Smooth muscle cell (in vitro differentiated cells): Measurements from ENCODE around the gene ZSCAN21. TPM values are rescaled to one million over a fixed set of nuclear protein-coding genes. Genes with fewer than 3 reads are reported as not detected.

Source experiments
- DNase-seq: peaks from one replicate; lab custom pipeline; 2025; ENCODE audit not compliant: unreplicated experiment; lab: John Stamatoyannopoulos, UW
- H2AFZ ChIP-seq: fragments of 200-600 bp; sonication (generic); 2 replicates; pipeline ENCODE4 v1.6.0; 2016; ENCODE audit warnings: antibody characterized with exemption, low read depth, mild to moderate bottlenecking
- H3F3A ChIP-seq: fragments of 200-600 bp; sonication (generic); 2 replicates; pipeline ENCODE4 v1.6.0; 2017; ENCODE audit warnings: antibody characterized with exemption, low read depth
- H3K27ac ChIP-seq: fragments of 200-600 bp; sonication (generic); 2 replicates; pipeline ENCODE4 v1.5.1; 2016; ENCODE audit warnings: low read depth, mild to moderate bottlenecking
- H3K27me3 ChIP-seq: fragments of 200-600 bp; sonication (generic); 2 replicates; pipeline ENCODE4 v1.6.1; 2016; ENCODE audit warnings: low read depth, mild to moderate bottlenecking
- H3K36me3 ChIP-seq: fragments of 200-600 bp; sonication (generic); 2 replicates; pipeline ENCODE4 v1.5.1; 2016; ENCODE audit warnings: low read depth
- H3K4me1 ChIP-seq: fragments of 200-600 bp; sonication (generic); 2 replicates; pipeline ENCODE4 v1.5.1; 2016; ENCODE audit warnings: low read depth
- H3K4me2 ChIP-seq: fragments of 200-600 bp; sonication (generic); 2 replicates; pipeline ENCODE4 v1.6.0; 2016; ENCODE audit warnings: mild to moderate bottlenecking
- H3K4me3 ChIP-seq: fragments of 200-600 bp; sonication (generic); 2 replicates; pipeline ENCODE4 v1.5.1; 2016; ENCODE audit warnings: mild to moderate bottlenecking
- H3K79me2 ChIP-seq: fragments of 200-600 bp; sonication (generic); 2 replicates; pipeline ENCODE4 v1.6.0; 2016; ENCODE audit warnings: low read depth, mild to moderate bottlenecking
- H3K9ac ChIP-seq: fragments of 200-600 bp; sonication (generic); 2 replicates; pipeline ENCODE4 v1.6.0; 2016; ENCODE audit warnings: low read depth
- H3K9me3 ChIP-seq: fragments of 200-600 bp; sonication (generic); replicated peaks from 2 replicates; pipeline ENCODE4 v1.5.1; 2016; ENCODE audit warnings: low read depth
- H4K20me1 ChIP-seq: fragments of 200-600 bp; sonication (generic); 2 replicates; pipeline ENCODE4 v1.6.0; 2016; ENCODE audit warnings: low read depth
- CTCF ChIP-seq: fragments of 200-600 bp; sonication (generic); IDR thresholded peaks from 2 replicates; pipeline ENCODE4 v1.5.1; 2017; ENCODE audit warnings: borderline replicate concordance, mild to moderate bottlenecking, antibody characterized with exemption; ENCODE audit not compliant: insufficient read depth, poor library complexity, severe bottlenecking
- WGBS: methylation state at CpG from one replicate; pipeline ENCODE4 v1.1.7; 2016; ENCODE audit warnings: low lambda C conversion rate; 5-methylcytosine and 5-hydroxymethylcytosine counted together
- polyA plus RNA-seq: library from polyadenylated mRNA; unstranded; fragments of >200 nt; fragmentation: Nextera tagmentation; extraction: Ambion mirVana; gene quantifications from 2 replicates; pipeline ENCODE4 v1.2.1, GENCODE V29; 2016
- total RNA-seq: library from RNA; depleted of rRNA; stranded (reverse); fragments of >200 nt; gene quantifications from 2 replicates; pipeline ENCODE4 v1.2.3, GENCODE V29; 2014

The ZSCAN21 gene
- total and polyA plus RNA-seq, 2 experiments from 2014 or later = 11.3 to 15.3 TPM

DNA sequence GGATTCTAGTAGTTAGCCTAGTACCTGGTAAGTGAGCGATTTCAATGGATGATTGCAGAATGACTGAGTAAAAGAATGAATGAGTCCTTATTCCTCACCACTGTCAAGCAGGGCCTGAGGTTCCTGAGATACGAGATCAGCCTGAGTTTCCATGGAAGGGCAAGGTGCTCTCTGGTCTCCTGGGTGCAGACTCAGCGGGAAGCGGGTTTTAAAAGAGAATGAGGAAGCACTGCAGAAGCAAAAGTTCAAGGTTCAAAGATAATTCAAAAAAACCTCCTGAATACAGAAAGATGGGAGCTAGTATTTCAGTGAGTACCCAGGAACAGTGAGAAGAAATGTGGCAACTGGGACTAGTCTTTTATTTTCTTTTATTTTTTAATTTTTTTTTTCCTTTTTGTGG is 27.6 kb downstream of the ZSCAN21 start:
- no peak for TF ChIP-seq CTCF
- no peak overlapping the region for H3K27ac ChIP-seq
- no peak overlapping the region for H3K4me2 ChIP-seq
- H3K27me3 ChIP-seq = no peaks in the 10 kb centered on the region
- H3K79me2 ChIP-seq = peaks cover 72% of the 10 kb centered on the region
- H2AFZ ChIP-seq = no peak overlapping the region
- H3K9me3 ChIP-seq = peaks cover 9% of the 10 kb centered on the region
- 98% methylated on average over 4 of the region's 4 CpGs for WGBS
- peaks cover 28% of the 10 kb centered on the region for H4K20me1 ChIP-seq
- H3K4me3 ChIP-seq = no peak overlapping the region
- peaks cover 12% of the 10 kb centered on the region for H3K4me1 ChIP-seq
- no peak for DNase-seq
- no peaks in the 10 kb centered on the region for H3F3A ChIP-seq
- peaks cover 45% of the 10 kb centered on the region for H3K36me3 ChIP-seq
- no peak overlapping the region for H3K9ac ChIP-seq

DNA sequence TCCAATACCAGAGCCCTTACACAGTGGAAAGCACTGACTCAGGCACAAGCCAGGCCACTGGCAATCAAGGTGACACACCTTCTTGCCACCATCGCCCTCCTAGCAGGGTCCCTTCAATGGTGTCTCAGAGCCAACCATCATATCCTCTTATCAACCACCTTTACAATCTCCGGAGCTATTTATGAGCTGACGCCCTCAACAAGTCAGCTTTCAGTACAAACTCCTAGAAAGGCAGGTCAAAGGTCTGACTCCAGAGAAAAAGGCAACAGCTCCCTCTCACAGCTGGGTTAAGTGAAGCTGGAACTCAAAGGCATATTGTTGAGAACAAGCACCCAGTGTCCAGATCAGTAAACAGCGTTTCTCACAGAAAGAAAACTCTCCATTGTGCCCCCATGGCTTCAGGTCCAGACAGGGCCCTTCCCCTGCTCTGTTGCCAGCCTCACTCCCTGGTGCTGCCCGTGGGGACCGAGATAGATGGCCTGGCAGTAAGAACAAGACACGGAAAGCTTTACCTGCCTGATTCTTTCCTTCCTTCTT is 29.5 kb downstream of the ZSCAN21 start:
- H4K20me1 ChIP-seq = peaks cover 28% of the 10 kb centered on the region
- H3K9ac ChIP-seq = no peak overlapping the region
- WGBS = 96% methylated on average over 7 of the region's 7 CpGs
- H3K4me2 ChIP-seq = peak overlapping the region; percentile 100
- H3K27me3 ChIP-seq = no peaks in the 10 kb centered on the region
- H3K9me3 ChIP-seq = no peaks in the 10 kb centered on the region
- peaks cover 26% of the 10 kb centered on the region for H3K36me3 ChIP-seq
- no peak overlapping the region for H2AFZ ChIP-seq
- no peak for TF ChIP-seq CTCF
- peaks cover 12% of the 10 kb centered on the region for H3K4me1 ChIP-seq
- no peak overlapping the region for H3K4me3 ChIP-seq
- peak overlapping the region; percentile 93 for H3K27ac ChIP-seq
- H3K79me2 ChIP-seq = peaks cover 72% of the 10 kb centered on the region
- no peaks in the 10 kb centered on the region for H3F3A ChIP-seq
- no peak for DNase-seq

- Histone ChIP-seq H3F3A (peaks cover 12% of the 10 kb centered on the region), H3K9ac (peak overlapping the region; percentile 97), H3K36me3 (peaks cover 11% of the 10 kb centered on the region), H3K4me2 (peak overlapping the region; percentile 100), H3K4me3 (peak overlapping the region; percentile 87), H3K27me3 (no peaks in the 10 kb centered on the region), H4K20me1 (peaks cover 28% of the 10 kb centered on the region), H3K79me2 (peaks cover 55% of the 10 kb centered on the region), H3K27ac (peak overlapping the region; percentile 93), H2AFZ (no peak overlapping the region), H3K9me3 (no peaks in the 10 kb centered on the region), H3K4me1 (peaks cover 12% of the 10 kb centered on the region)
- WGBS = 3% methylated on average over 33 of the region's 34 CpGs
- TF ChIP-seq CTCF = no peak
- no peak for DNase-seq
Observed at GRCh38 chr7:100080907-100081534, 31.4 kb downstream of the ZSCAN21 start.
